OCI-LY1 (cell line): ENCODE data around the gene GLTP.

Source experiments
- CTCF ChIP-seq: fragments of 200-600 bp; sonication (generic), shearing (Covaris generic); IDR thresholded peaks from 2 replicates; pipeline ENCODE4 v1.5.1; 2017; ENCODE audit warnings: mild to moderate bottlenecking, antibody characterized with exemption, low read length, moderate library complexity, mixed read lengths
- EZH2 ChIP-seq: fragments of 200-600 bp; sonication (generic), shearing (Covaris generic); IDR thresholded peaks from 2 replicates; pipeline ENCODE4 v1.8.0; 2017; ENCODE audit warnings: borderline replicate concordance, mixed run types, mild to moderate bottlenecking, antibody characterized with exemption, low read length, moderate library complexity, mixed read lengths

- TF ChIP-seq CTCF (no peak), EZH2 (no peak)
Observed at GRCh38 chr12:109855377-109855776, 25.0 kb downstream of the GLTP start.
